AG04450 (cell line): ENCODE measurements around the gene LEPR. TPM values are rescaled to one million over a fixed set of nuclear protein-coding genes. Genes with fewer than 3 reads are reported as not detected.

Experiments
- CTCF ChIA-PET: fragments of 300-600, 350-600 bp; formaldehyde crosslinking; extraction: SDS; loops from one replicate; lab custom pipeline; 2022; ENCODE audit warnings: antibody characterized with exemption, inconsistent platforms; lab: Charles Lee
- POLR2A ChIA-PET: fragments of 350-600 bp; formaldehyde crosslinking; extraction: SDS; loops from one replicate; lab custom pipeline; 2021; ENCODE audit warnings: antibody characterized with exemption, inconsistent platforms; lab: Yijun Ruan, JAX
- DNase-seq: peaks from one replicate; pipeline ENCODE4 v3.0.0-alpha.2; 2011; ENCODE audit warnings: low read depth, low spot score
- H3K27ac ChIP-seq: one replicate; pipeline ENCODE4 v1.5.1; 2012; ENCODE audit warnings: low read depth, low read length, control low read depth
- H3K27me3 ChIP-seq: one replicate; pipeline ENCODE4 v1.6.0; 2012; ENCODE audit warnings: low read length; ENCODE audit not compliant: control insufficient read depth, insufficient read depth
- H3K4me3 ChIP-seq: 2 replicates; pipeline ENCODE4 v1.5.1; 2011; ENCODE audit warnings: mild to moderate bottlenecking, low read depth, low read length, control low read depth
- H3K9me3 ChIP-seq: 2 replicates; pipeline ENCODE4 v1.5.1; 2012; ENCODE audit warnings: low read length; ENCODE audit not compliant: control insufficient read depth, insufficient read depth
- polyA plus RNA-seq: library from polyadenylated mRNA; depleted of rRNA; stranded (reverse); fragments of >200 nt; gene quantifications from 2 replicates; pipeline ENCODE4 v1.2.3, GENCODE V29; 2011
- TF ChIP-seq, protein P1 (sequence below): IDR thresholded peaks from 2 replicates; pipeline ENCODE4 v1.5.1; 2011; ENCODE audit warnings: low read depth, low read length, control low read depth, inconsistent platforms

LEPR gene
- polyA plus RNA-seq, 1 experiment = 11.1 TPM

DNA sequence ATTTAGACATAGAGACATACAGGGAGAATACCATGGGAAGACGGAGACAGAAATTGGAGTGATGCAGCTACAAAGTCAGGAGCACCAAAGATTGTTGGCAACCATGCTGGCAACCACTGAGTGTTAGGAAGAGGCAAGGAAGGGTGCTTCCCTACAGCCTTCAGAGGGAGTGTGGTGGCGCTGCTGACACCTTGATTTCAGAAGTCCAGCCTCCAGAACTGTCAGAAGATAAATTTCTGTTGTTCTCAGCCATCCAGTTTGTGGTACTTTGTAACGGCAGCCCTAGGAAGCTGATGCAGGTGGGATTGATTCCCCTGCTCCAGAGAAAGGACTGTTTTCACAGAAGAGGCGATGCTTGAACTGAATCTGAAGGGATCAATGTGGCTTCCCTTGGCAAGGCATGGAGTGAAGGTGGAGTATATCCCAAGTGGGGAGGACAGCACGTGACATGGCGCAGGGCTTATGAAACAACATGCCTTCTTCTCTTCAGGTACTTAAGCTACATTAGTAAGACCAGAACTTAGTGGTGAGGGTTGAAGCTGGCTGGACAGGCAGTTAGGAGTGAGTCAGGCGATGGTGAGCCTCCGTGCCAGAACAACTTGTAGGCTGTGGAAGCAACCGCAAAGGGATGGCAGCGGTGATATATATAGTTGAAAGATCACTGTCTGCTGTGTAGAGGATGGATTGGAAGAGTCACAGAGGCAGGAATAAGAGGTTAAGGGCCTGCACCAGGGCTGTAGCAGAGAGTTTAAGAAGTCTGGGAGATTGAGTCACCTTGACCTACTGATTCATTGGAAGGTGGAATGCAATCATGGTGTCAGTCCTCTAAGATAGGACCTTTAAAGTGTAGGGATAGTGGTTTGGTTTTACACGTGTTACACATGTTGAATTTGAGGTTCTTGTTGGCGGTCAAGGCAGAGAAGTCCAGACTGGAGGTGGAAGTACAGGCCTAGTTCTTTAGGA, 2.1 kb downstream of the LEPR start:
- ChIA-PET POLR2A (no interaction called here), CTCF (interaction anchor here (0.5 to 1.4 kb wide), 5 partner anchors 8 to 1730 kb away, joined by 3 to 9 read pairs (median 6); no protein-coding TSS in a partner anchor)
- Histone ChIP-seq H3K9me3 (no peaks in the 10 kb centered on the region), H3K4me3 (peak overlapping the region; percentile 82), H3K27me3 (no peaks in the 10 kb centered on the region), H3K27ac (peak overlapping the region; percentile 31)
- TF ChIP-seq, protein P1, sequence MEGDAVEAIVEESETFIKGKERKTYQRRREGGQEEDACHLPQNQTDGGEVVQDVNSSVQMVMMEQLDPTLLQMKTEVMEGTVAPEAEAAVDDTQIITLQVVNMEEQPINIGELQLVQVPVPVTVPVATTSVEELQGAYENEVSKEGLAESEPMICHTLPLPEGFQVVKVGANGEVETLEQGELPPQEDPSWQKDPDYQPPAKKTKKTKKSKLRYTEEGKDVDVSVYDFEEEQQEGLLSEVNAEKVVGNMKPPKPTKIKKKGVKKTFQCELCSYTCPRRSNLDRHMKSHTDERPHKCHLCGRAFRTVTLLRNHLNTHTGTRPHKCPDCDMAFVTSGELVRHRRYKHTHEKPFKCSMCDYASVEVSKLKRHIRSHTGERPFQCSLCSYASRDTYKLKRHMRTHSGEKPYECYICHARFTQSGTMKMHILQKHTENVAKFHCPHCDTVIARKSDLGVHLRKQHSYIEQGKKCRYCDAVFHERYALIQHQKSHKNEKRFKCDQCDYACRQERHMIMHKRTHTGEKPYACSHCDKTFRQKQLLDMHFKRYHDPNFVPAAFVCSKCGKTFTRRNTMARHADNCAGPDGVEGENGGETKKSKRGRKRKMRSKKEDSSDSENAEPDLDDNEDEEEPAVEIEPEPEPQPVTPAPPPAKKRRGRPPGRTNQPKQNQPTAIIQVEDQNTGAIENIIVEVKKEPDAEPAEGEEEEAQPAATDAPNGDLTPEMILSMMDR = no peak
- no peak for DNase-seq

DNA sequence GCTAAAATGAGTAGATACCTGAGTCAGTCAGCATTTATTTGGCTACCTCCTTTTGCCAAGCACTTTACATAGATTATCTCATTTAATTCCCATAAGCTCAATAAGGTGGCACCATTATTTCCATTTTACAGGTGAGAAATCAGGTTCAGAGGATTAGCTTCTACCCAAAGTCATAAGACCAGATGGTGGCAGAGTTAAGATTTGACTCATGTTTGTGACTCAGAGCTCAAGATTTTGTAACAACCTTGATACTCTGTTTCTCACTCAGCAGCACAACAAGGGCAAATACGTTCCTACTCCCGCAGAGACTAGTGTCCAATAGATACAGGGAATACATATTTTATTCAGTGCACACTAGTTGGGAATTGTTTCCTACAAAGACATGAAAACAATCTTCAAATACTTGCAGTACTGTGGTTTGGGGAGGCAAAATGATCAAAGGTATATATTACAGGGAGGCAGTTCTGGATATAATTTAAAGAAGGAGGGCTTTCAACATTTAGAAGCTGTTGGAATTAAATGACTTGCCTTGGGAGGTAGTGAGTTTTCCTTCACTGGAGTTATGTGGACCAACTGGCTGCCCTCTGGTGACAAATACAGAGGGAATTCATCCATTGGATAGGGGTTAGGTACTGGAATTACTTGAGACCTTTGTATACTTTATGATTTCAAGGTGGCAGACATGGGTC, 3.6 kb downstream of the LEPR start:
- Histone ChIP-seq H3K4me3 (no peak overlapping the region), H3K9me3 (no peaks in the 10 kb centered on the region), H3K27ac (peak overlapping the region; percentile 71), H3K27me3 (no peaks in the 10 kb centered on the region)
- TF ChIP-seq, protein P1 = no peak
- DNase-seq = no peak
- CTCF ChIA-PET = interaction anchor here (1.2 to 1.3 kb wide), 2 partner anchors 13 to 264 kb away, joined by 5 to 9 read pairs; no protein-coding TSS in a partner anchor
- POLR2A ChIA-PET = no interaction called here

DNA sequence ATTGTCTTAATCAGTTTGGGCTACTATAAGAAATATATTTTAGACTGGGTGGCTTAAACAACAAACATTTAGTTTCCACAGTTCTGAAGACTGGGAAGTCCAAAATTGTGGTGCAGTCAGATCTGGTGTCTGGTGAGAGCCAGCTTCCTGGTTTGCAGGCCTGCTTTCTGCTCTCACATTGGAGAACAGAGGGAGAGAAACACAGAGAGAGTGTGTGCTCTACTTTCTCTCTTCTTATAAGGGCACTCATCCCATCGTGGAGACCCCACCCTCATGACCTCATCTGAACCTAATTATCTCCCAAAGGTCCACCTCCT, 4.1 kb downstream of the LEPR start:
- H3K27me3 ChIP-seq = no peaks in the 10 kb centered on the region
- H3K4me3 ChIP-seq = no peak overlapping the region
- ChIA-PET POLR2A (no interaction called here), CTCF (interaction anchor here (1.3 kb wide), 1 partner anchor 12 kb away, joined by 5 read pairs; no protein-coding TSS in a partner anchor)
- no peaks in the 10 kb centered on the region for H3K9me3 ChIP-seq
- H3K27ac ChIP-seq = peak overlapping the region; percentile 71
- no peak for DNase-seq
- TF ChIP-seq, protein P1 = no peak

DNA sequence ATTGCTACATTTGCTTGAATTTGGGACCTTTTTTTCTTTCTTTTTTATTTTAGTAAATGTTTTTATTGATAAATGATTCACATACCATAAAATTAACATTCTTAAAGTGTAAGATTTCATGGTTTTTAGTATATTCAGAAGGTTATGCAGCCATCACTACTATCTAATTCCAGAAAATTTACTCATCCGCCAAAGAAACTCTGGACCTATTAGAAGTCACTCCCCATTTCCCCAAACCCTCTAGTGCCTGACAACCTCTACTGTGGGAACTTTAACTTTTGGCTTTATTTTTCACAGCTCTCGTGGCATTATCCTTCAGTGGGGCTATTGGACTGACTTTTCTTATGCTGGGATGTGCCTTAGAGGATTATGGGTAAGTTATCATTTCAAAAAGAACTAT, 4.5 kb downstream of the LEPR start:
- TF ChIP-seq, protein P1 = no peak
- ChIA-PET CTCF (no interaction called here), POLR2A (no interaction called here)
- no peak for DNase-seq
- H3K27ac ChIP-seq = no peak overlapping the region
- no peaks in the 10 kb centered on the region for H3K9me3 ChIP-seq
- no peak overlapping the region for H3K4me3 ChIP-seq
- H3K27me3 ChIP-seq = no peaks in the 10 kb centered on the region
